CD4-positive, alpha-beta memory T cell (primary cell): ENCODE results near the gene DLX6. TPM values are rescaled to one million over a fixed set of nuclear protein-coding genes. Genes with fewer than 3 reads are reported as not detected.

Experiments used
- polyA plus RNA-seq, 2 donors: library from polyadenylated mRNA; unstranded; fragments of 300-500 nt; fragmentation: Illumina TruSeq; gene quantifications; one replicate each; pipeline ENCODE4 v1.2.3, GENCODE V29; 2021
- total RNA-seq, 2 experiments: library from RNA; stranded (reverse); gene quantifications; one replicate each; pipeline ENCODE4 v1.2.3, GENCODE V29; 2021

The DLX6 gene
- total and polyA plus RNA-seq, 4 experiments from 2014 or later = not detected

Other genes starting within 250 kb of the DLX6 start
- gene DLX5, start 19.3 kb downstream of the DLX6 start, total RNA-seq = not detected
- not detected for gene DLX5, start 19.3 kb downstream of the DLX6 start, polyA plus RNA-seq
- 10 to 100 TPM; 10.8 to 13.2 TPM for gene SDHAF3, start 112.1 kb downstream of the DLX6 start, total RNA-seq
- 10 to 100 TPM; 38.6 to 64.9 TPM for gene SDHAF3, start 112.1 kb downstream of the DLX6 start, polyA plus RNA-seq